Nucleus accumbens (tissue), 56 donors: Measurements from ENCODE around the gene THEM4.

Experiments used
- DNase-seq, 56 donors: peaks; one replicate each; lab custom pipeline; 2025; lab: John Stamatoyannopoulos, UW

THEM4 gene

DNA sequence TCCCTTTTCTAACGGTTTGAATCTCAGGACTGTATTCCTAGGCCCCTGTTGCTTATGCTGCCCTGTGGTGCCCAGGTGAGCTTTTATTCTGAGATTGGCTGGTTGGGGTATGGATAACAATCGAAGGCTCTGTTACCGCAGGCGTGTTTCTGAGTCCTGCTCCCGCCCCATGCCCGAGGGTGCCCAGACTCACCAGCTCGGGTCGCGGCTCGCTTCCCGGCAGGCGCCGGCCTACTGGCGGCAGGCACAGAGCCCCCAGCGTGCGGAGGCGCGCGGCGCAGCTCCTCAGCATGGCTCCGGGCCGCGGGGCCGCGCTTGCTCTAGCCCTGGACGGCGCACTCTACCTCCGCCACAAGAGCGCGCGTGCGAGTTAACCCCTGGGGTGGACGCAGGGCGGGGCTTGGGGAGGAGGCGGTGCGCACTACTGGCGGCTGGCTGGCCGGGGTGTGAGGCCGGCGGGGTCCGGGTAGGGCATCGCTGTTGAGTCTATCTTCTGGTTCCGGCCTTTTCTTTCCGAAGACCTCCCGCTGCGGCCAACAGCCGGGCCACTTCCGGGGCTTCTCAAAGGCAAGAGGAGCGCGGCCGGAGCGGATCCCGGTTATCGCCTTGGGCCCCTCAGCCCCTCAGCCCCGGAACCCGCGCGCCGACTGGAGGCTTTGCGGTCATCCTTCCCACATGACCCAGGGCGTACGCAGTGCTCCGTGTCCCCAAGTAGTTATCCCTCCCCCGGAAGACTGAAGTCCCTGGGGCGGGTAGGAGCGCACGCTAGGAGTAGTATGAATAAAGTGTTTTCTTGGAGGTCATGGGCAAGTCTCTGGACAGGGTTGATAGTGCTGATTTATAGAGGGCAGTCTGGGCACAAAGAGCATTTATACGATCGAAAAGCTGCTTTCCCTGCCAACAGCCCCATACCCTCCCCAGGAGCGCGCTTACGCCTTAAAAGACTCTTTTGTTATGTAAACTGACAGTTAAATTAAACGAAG, at the start of gene THEM4:
THEM4 (minus strand) TSS at position 345 of the 983 bp plus-strand sequence; CDS start at position 292, 53 bp downstream.
- peak in 55 of 56 donors; percentile 41 to 96 (median 89) for DNase-seq

GRCh38 chr1:151958959-151959358, 49.6 kb upstream of the THEM4 start:
- DNase-seq, result no peak

DNA sequence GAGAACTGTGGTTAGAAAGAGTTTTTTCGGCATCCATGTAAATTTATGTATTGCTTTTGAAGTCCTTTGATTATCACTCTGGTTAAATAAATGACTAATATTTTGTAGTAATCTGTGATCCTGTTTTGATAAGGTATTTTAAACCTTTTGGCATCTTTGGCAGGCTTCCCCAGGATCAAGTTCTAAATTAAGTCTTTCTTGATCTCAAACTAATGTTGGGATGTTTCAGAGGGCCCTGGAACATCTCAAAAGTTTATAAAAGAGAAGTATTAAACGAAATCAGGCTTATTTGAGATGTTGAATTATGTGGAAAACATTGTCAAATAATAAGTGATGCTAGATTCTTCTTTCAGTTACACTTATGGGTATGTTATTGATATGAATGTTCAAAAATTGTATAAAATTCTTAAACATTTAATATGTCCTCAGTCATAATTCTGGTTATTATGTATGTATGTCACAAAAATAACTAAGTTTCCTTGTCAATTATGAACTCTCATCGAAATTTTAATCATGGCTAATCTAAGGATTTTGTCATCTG, 47.7 kb upstream of the THEM4 start:
- no peak for DNase-seq

DNA sequence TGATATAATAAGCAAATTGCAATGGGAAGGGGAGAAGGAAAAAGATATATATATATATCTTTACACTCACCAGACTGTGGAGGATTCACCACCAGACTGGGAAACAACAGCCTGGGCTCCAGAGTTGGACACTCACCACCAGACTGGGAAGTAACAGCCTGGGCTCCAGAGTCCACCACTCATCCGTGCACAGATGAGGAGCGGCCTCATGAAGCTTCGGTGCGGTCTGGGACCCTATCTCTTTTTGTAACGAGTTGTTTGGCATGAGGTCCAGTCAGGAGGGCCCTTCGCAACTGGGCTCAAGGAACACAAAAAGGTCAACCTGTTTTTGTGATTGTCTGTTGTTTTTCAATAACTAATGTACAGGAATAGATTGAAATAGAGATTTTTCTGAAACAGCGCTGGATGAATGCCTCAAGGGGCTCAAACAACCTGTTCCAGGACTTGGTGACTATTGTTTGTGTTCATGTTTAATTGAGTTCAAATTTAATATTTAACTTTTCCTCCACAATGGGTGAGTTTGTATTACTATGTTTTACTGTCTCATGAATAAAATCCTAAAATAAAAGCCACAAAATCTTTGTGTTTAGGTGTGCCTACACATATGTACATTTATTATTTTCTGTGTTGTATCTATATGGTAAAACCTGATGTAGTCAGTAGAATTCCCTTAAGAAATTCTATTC, 44.2 kb upstream of the THEM4 start:
- no peak for DNase-seq

GRCh38 chr1:151952811-151953210, 43.5 kb upstream of the THEM4 start:
- no peak for DNase-seq

DNA sequence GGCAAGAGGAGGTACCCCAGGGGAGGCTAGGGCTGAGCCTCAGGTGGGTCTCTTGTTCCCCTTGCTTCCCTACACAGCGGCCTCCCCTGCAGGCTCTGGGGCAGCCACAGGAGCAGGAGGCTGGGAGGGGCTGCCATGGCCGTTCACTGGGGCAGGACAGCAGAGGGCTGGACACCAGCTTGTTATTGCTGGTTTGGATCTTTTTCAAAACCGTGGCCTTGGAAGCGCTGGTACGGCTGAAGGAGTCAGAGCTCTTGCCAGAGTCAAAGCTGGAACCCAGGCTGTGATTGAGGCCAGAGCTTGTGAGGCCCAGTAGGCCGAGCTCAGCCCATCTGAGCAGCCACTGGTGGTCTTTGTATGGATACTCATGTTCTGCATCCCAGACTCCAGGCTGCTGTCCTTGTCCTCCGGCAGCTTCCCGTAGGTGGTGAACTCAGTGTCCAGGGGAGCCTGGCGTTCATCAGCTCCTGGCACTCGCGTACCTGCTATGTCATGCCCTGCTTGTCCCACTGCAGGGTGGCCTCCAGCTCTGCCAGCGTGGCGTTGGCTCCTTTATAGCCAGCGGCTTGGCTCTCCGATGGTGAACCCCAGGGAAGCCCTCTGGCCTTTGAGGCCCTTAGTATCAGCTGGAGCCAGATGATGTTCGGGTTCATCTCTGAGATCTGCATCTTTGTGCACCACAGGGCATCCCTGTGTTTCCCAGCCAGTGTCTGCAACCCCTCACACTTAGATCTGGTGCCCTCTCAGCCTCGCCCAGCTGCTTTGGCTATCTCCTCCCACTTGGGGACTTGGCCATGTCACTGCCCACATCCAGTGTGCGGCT, 40.3 kb upstream of the THEM4 start:
- no peak for DNase-seq

GRCh38 chr1:151948506-151948905, 39.2 kb upstream of the THEM4 start:
- no peak for DNase-seq

- no peak for DNase-seq
Observed at GRCh38 chr1:151947140-151947539, 37.8 kb upstream of the THEM4 start.

- peak in 10 of 56 donors; percentile 1 to 50 (median 7) for DNase-seq
Observed at GRCh38 chr1:151945725-151946722, 36.7 kb upstream of the THEM4 start.

- DNase-seq, result no peak
Observed at GRCh38 chr1:151944857-151945575, 35.7 kb upstream of the THEM4 start.

GRCh38 chr1:151944126-151944856, 35.0 kb upstream of the THEM4 start:
- DNase-seq, result no peak

- no peak for DNase-seq
Observed at GRCh38 chr1:151943591-151943990, 34.3 kb upstream of the THEM4 start.

GRCh38 chr1:151942882-151943281, 33.6 kb upstream of the THEM4 start:
- no peak for DNase-seq

GRCh38 chr1:151940541-151940940, 31.2 kb upstream of the THEM4 start:
- no peak for DNase-seq

DNA sequence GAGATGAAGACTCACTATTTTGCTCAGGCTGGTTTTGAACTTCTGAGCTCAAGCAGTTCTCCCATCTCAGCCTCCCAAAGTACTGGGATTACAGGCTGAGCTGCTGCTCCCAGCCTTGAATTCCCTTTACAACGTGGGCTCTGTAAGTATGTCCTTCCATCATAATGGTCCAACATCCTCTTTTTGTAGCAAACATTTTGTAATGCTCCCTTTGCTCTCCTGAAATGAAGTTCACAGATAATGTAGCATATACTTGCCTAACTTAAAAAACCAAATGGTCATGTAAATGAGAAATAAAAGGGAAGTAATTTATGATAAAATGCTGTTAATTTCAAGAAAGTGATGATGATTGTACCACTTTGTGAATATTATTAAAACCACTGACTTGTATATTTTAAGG, 30.5 kb upstream of the THEM4 start:
- no peak for DNase-seq

DNA sequence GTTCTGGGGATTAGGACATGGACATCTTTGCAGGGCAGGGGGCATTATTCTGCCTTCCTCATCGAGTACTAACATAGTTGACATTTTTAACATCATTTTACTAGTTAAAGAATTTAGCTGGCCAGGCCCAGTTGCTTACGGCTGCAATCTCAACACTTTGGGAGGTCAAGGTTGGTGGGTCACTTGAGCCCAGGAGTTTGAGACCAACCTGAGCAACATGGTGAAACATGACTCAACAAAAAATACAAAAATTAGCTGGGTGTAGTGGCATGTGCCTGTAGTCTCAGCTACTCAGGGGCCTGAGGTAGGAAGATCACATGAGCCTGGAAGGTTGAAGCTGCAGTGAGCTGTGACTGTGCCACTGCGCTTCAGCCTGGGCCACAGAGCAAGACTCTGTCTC, 29.8 kb upstream of the THEM4 start:
- no peak for DNase-seq

DNA sequence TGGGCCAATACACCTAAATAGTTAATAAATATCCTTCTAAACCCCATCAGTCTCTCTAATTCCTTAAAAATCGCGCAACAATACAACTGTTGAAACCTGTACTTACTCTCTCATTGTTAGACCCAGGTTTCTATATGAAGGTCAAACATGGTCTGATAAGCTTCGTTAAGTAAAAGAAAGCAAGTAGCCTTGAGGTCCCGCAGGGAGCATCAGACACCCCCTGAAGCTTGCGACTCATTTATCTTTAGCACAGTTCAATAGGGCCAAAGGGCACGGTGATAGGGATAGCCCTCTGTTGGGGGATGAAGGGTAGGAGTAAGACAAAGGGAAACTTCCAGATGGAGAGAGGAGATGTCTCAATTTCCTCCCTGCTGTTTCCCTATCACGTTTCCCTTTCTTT, 27.3 kb upstream of the THEM4 start:
- DNase-seq, result no peak
